ENCODE data around the gene NLK.
"Not testable (repeated sequence)": the region's sequence is repeated elsewhere in the genome, so short reads cannot be mapped to it uniquely, and the experiment has no call there.

Gene NLK

DNA sequence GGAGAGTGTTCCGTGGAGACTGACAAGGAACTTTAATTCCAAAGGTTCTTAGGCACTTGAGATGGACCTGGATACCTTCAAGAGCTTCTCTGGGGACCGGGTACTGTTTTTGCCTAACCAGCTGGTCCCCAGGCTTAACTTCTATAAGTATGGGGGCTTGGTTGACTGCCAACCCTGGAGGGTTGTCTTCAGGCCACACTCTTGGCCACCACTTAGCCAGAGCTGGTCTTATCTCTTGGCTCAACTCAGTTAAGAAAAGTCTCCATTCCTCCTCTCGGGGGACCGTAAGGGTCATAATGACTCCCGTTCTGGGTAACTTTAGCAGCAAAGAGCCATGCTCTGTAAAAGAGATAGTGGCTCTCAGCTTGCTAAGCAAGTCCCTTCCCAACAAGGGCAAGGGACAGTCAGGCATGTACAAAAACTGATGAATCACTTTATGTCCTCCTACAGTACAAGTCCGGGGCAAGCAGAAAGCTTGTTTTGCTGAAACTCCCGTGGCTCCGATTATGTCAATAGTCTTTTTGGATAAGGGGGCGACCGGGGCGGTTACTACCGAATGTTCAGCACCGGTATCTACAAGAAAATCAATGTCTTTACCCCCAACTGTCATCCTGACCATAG lies 193.7 kb downstream of the NLK start:
- DNase-seq = not testable (repeated sequence)

- DNase-seq = not testable (repeated sequence)
These were observed 196.2 kb downstream of the NLK start for GRCh38 chr17:28238547-28239270.

DNA sequence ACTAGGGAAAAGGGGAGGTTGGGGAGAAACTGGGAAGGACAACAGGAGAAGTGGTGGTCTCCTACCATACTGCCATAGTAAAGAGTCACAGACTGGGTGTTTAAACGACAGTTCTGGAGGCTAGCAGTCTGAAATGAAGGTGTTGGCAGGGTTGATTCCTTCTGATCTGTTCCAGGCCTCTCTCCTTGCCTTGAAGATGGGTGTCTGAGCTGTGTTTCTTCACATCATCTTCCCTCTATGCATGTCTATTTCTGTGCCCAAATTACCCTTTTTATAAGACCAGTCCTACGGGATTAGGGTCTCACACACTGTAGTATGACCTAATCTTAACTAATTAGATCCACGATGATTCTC lies 196.8 kb downstream of the NLK start:
- no peak for DNase-seq

- no peak for DNase-seq
These were observed 198.3 kb downstream of the NLK start for GRCh38 chr17:28240688-28241340.

GRCh38 chr17:28242791-28243190 lies 200.3 kb downstream of the NLK start:
- no peak for DNase-seq

GRCh38 chr17:28243268-28243667 lies 200.8 kb downstream of the NLK start:
- not testable (repeated sequence) for DNase-seq

DNA sequence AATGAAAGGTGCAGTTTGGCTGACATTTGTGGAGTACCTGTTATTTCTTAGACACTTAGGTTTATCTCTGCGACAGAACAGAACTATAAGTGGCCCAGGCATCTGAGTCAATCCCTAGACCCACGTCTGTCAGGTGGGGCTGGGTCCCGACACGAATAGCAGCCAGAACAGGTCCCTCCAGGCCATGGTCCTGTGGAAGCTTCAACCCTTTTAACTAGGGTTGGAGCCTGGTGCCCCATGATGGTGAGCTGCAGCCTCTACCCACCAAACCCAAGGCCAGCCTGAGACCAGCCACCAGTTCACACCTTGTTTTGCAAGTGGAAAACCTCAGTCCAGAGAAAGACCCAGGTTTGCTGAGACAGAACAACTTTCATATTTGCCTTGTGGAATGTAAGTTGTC lies 202.0 kb downstream of the NLK start:
- DNase-seq = no peak
